Limb (tissue), 2 donors: ENCODE data around the gene SSNA1.

Experiments used
- DNase-seq, 2 donors: peaks; one replicate each; pipeline ENCODE4 v3.0.0-alpha.2; 2016; ENCODE audit errors: extremely low spot score in 2 of 2

SSNA1 gene

DNA sequence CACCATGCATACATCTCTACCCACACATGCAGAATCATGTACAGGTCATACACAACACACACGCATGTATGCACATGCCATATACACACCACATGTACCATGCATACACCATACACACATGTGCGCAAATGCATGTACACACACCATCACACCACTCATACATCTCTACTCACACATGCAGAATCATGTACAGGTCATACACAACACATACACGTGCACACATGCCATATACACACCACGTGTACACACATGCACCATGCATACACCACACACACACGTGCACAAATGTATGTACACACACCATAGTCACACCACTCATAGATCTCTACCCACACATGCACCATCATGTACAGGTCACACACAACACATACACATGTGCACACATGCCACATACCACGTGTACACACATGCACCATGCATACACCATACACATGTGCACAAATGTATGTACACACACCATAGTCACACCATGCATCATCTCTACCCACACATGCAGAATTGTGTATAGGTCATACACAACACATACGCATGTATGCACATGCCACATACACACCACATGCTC is 35.6 kb upstream of the SSNA1 start:
- DNase-seq: no peak

DNA sequence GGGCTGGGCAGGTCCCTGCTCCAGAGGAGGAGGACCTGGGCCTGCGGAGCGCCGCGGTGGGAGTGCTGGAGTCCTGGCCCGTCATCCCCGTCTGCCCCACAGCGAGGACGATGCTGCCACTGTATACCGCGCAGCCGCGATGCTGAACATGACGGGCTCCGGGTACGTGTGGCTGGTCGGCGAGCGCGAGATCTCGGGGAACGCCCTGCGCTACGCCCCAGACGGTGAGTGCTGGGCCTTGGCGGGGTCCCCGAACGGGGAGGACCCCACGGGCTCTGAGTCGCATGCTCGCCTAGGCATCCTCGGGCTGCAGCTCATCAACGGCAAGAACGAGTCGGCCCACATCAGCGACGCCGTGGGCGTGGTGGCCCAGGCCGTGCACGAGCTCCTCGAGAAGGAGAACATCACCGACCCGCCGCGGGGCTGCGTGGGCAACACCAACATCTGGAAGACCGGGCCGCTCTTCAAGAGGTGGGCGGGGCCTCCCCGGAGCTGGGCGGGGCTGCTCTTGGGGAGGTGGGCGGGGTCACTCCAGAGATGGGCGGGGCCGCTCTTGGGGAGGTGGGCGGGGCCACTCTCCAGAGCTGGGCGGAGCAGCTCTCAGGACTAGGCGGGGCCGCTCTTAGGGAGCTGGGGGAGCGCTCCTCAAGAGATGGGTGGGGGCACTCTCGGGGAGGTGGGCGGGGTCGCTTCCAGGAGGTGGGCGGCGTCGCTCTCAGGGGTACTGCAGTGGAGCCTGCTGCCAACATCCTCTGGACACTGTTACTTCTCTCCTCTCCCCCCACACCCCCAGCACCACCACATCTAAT is 31.7 kb upstream of the SSNA1 start:
- DNase-seq: no peak

DNA sequence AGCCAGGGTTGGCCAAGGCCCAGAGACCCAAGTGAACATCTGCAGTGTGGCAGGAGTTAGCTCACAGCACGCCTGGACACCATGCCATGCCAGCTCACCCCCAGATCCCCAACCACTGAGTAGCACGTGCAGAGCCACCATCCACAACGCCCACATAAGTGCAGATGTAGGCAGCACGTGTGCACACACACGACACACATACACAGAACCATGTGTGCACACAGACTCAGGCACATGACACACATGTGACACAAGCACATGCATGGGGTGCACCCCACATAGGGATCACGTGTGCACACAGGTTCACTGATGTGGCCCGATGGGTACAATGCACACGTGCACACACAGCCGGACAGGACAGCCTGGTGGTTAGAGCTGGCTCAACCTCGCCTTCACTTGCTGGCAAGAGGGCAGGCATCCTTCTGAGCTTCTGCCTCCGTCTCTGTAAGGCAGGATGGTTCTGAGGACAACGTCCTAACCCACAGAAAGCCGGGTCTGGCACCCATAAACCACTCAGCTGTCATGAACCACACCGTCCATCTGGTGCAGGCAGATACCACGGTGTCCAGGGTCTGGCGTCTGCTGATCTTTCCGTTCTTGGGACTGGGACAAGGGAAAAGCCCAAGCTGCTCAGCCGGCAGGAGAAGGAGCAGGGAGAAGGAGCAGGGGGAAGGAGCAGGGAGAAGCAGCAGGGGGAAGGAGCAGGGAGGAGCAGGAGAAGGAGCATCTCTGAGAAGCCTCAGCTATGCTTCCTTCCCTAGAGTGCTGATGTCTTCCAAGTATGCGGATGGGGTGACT is 30.7 kb upstream of the SSNA1 start:
- no peak for DNase-seq

DNA sequence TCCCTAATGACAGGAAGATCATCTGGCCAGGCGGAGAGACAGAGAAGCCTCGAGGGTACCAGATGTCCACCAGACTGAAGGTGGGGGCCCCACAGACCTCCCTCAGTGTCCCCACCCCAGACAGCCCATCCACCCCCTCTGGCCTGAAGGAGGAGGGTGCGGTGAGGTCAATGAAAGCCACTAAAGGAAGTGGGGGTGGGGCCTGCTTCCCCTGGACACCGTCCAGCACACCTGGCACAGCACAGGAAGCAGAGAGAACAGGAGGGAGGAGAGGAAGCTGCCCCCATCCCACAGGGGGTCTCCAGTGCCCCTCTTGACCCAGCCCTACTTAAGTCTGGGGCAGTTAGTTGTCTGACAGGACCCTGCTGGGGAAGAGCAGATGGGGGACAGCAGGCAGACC is 29.9 kb upstream of the SSNA1 start:
- DNase-seq: no peak

DNA sequence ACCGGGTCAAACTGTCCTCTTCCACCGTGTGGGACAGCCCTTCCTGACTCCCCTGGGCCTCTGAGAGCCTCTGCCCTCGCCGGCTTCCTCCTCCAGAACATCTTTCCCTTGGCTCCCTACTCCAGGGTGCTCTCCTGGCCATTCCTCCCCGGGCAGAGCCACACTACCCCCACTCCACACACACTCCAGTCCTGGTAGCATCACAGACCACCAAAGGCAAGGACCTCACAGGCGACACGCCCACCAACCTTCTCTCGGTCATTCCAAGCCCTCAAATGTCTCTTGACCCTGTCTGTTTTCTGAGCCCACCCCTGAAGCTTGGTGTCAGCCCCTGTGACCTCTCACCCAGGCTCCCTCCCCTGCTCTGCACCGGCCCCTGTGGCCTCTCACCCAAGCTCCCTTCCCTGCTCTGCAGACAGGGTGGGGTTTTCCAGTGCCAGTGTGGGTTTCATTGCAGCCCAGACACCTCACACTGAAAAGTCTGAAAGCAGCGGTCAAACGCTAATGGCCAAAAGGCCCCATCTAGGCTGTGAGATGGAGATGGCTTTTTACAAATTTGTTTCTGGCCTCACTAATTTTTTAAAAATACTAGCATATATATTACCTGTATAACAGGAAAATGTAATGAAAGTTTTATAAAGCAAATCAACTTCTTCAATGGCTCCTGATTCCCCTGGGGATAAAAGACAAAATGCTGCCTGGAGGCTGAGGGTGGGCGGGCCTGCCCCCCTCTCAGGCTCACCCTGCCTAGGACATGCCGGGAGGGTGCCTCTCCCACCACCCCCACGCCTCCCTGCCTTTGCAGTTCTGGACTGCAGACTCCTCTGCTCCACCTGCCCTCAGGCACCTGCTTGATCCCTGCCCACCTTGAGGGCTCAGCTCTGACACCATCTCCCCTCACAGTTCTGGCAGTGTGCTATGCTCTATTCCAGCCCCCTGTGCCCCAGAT is 29.1 kb upstream of the SSNA1 start:
- DNase-seq: no peak

DNA sequence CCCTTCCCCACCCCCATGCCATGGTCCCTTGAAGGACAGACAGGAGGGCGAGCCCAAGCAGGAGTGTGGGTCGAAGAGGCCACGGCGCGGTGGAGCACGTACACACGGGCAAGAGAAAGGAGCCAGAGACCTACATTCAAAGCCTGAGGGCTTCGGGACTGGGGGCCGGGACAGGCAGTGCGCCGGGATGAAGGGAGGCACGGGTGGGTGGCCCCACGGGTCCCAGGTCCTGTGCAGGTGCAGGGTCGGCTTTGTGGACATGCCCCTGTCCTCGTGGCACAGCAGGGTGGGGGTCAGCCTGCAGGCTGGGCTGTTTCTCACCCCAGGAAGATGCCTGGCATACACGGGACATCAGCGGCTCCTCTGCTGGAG is 28.4 kb upstream of the SSNA1 start:
- DNase-seq: no peak

DNA sequence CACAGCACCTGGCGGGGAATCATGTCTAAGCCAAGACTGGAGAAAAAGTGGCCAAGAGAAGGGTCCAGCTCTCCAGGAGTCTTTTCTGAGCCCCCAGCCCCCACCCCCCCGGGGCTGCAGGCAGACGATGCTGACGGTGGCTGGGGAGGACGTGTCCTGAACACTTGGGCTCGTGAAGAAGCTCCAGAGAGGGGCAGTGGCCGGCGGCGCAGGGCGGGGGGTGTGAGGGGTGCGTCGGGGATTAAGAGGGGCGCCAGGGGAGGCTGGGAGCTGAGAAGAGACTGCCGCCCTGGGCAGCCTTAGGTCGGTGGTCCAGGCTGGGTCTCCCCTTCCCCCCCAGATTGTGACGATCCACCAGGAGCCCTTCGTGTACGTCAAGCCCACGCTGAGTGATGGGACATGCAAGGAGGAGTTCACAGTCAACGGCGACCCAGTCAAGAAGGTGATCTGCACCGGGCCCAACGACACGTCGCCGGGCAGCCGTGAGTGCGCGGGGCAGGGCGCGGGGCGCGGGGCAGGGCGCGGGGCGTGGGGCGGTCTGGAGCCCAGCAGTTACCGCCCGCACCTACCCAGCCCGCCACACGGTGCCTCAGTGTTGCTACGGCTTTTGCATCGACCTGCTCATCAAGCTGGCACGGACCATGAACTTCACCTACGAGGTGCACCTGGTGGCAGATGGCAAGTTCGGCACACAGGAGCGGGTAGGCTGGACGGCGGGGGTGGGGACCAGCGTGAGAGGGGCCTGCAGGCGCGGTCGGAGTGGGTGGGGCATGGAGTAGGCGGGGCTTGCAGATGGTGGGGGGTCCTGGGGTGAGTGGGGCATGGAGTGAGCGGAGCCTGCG is 27.5 kb upstream of the SSNA1 start:
- DNase-seq: no peak

DNA sequence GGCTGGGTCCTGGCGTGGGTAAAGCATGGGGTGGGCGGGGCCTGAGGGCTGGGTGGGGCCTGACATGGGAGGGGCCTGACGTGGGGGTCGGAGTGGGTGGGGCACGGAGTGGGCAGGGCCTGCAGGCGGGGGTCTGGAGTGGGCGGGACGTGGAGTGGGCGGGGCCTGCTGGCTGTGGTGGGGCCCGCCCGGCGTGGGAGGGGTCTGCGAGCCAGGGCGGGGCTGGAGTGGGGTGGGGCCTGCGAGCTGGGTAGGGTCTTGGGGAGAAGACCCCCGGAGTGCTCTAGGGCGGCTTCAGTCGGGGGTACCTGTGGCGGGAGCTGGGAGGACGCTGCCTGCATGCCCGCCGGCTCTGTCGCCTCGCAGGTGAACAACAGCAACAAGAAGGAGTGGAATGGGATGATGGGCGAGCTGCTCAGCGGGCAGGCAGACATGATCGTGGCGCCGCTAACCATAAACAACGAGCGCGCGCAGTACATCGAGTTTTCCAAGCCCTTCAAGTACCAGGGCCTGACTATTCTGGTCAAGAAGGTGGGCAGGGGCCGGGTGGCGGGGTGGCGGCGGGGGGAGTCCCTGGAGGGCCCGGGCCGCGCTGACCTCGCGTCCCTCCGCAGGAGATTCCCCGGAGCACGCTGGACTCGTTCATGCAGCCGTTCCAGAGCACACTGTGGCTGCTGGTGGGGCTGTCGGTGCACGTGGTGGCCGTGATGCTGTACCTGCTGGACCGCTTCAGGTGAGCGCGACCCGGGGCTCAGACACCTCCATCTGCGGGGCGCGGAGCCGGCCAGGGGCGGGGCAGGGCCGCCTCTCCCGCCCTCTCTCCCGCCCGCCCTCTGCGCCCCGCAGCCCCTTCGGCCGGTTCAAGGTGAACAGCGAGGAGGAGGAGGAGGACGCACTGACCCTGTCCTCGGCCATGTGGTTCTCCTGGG is 26.7 kb upstream of the SSNA1 start:
- no peak for DNase-seq

DNA sequence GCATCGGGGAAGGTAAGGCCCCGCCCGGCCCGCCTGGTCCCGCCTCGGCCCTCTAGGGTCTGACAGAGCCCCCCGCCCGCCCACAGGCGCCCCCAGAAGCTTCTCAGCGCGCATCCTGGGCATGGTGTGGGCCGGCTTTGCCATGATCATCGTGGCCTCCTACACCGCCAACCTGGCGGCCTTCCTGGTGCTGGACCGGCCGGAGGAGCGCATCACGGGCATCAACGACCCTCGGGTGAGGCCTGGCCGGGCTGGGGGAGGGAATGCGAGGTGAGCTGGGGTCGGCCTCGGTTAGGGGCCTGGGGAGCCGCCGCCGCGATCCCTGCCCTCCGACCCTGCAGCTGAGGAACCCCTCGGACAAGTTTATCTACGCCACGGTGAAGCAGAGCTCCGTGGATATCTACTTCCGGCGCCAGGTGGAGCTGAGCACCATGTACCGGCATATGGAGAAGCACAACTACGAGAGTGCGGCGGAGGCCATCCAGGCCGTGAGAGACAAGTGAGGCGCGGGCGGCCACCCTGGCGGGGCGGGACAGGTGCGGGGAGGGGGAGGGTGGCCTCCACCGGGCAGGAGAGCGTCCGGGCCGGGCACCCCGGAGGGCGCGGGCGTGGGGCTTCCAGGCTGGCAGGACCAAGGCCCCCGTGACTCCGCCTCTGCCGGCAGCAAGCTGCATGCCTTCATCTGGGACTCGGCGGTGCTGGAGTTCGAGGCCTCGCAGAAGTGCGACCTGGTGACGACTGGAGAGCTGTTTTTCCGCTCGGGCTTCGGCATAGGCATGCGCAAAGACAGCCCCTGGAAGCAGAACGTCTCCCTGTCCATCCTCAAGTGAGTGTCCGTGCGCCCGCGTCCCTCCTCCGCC is 25.7 kb upstream of the SSNA1 start:
- no peak for DNase-seq

DNA sequence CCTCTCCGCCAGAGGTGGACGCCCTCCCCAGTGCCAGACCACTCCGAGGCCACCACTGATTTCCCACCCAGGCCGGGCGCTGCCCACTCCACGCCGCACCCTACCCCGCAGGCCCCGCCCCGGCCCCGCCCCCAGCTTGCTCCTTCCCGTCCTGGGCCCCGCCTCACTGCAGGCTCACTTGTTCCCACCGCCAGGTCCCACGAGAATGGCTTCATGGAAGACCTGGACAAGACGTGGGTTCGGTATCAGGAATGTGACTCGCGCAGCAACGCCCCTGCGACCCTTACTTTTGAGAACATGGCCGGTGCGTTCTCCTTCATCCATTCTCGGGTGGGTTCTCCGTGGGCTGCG is 25.1 kb upstream of the SSNA1 start:
- DNase-seq: no peak

DNA sequence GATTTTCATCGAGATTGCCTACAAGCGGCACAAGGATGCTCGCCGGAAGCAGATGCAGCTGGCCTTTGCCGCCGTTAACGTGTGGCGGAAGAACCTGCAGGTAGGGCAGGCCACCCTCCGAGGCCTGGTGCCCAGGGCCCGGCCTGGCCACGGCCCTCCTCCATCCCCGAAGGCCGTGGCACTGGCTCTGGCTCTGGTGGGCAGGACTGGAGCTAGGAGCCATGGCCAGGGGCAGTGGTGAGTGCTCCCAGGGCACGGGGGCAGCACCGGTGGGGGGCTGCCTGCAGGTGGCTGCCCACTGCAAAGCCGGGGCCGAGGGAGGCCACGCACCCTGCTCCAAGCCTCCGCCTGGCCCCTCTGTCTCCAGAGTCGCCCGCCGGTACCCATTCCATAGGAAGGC is 24.7 kb upstream of the SSNA1 start:
- DNase-seq: no peak

DNA sequence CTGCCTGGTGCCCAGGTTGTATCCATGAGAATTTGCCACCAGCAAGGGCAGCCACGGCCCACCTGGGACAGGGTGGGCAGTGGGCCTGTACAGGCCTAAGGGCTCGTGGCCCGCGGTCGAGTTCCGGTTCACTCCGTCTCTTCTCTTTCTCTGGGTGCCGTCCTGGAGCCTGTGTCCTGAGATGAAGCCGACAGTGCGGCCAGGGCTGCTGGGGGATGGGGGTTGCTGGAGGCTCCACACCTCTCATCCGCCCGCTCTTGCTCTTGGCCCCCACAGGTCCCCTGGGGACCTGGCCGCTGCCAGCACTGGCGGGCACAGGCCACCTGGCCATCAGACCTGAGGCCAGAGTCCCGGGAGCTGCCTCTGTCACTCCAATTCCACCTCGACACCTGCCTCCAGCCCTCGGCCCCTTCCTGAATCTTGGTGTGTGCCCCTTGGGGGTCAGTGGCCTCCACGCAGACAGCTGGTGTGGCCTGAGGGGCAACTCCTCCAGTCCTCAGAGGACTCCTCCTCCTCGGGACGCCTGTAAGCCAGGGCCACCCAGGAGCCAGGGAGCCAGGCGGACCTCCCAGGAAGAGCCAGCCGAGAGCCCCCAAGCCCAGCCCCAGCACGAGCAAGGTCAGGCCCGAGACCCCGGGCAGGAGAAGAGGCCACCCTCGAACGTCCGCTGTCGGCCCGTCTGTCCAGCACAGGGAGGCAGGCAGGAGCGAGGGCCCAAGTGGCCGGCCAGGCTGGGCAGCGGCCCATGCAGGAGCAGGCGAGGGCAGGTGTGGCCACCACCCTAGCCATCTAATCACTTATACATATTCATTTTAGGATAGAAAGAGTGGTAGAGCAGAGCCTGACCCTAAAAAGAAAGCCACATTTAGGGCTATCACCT is 23.9 kb upstream of the SSNA1 start:
- no peak for DNase-seq

DNA sequence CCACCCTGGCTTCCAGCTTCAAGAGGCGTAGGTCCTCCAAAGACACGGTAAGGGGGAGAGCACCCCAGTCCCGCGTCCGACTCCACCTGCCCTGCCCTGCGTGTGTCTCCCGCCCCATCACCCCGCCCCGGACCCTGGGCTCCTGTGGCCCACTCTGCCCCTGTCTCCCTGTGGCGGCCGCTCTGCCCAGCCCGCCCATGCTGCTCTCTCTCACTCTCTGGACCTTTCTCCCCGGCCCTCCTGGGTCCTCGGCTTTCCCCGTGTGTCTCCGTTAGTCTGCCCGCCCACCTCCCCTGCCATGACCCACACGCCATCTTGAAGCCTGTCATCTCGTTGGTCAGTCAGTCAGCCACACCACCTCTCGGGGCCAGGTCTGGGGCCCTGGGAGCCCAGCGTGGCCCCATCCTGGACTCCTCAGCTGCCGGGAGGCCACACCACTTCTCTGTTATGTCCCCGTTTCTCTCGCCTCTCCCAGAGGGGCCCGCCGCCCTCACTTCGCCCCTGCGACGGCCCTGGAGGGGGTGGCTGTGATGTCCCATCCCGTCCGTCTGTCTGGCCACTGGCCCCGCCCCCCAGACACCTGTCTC is 23.1 kb upstream of the SSNA1 start:
- no peak for DNase-seq

DNA sequence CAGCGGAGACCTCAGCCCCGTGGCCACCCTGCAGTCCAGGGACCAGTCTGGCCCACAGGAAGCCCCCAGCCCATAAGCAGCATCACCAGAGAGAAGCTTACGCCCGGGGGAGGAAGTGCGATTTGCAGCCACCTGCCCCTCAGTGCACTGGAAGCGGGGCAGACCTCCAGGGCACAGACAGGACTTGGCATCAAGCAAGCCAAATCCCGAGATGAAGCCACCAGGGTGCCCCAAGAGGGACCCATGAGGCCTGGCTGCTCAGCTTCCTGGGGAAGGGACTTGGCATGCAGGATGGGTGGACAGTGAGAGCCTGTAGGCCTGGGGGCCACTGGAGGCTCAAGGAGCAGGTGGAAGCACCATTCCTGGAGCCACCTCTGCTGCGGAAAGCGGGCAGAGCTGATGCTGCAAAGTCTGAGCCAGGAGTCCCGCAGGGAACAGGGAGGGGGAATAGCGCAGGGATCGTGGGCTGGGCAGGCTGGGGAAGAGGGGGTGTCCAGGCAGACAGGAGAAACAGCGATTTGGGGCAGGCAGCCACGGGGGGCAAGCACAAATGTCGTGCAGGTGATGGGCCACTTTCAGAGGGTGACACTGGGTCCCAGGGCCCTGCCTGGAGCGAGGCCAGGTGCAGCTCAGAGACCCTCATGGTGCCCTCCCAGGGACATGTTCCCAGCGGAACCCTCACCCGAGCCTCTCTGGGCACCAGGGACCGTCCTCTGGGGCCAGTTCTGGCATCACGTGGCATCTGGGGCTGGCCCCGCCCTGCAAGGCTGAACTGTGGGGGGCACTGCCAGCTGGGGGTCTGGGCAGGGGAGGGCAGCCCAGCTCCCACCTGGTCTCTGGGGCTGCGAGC is 21.9 kb upstream of the SSNA1 start:
- DNase-seq: no peak

DNA sequence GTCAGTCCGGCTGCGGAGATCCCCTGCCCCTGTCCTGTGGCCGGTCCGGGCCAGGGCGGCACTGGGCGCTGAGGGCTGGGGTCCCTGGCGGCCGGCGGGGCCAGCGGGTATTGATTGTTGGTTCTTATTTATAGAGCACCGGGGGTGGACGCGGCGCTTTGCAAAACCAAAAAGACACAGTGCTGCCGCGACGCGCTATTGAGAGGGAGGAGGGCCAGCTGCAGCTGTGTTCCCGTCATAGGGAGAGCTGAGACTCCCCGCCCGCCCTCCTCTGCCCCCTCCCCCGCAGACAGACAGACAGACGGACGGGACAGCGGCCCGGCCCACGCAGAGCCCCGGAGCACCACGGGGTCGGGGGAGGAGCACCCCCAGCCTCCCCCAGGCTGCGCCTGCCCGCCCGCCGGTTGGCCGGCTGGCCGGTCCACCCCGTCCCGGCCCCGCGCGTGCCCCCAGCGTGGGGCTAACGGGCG is 21.2 kb upstream of the SSNA1 start:
- DNase-seq: no peak
